ENCODE measurements around the gene PPP4R1. TPM values are rescaled to one million over a fixed set of nuclear protein-coding genes. Genes with fewer than 3 reads are reported as not detected.
"Not testable (repeated sequence)": the region's sequence is repeated elsewhere in the genome, so short reads cannot be mapped to it uniquely, and the experiment has no call there.

PPP4R1 gene
- total RNA-seq, 4 donors from 2014 or later: 27.7 to 48.3 (median 32.0) TPM

DNA sequence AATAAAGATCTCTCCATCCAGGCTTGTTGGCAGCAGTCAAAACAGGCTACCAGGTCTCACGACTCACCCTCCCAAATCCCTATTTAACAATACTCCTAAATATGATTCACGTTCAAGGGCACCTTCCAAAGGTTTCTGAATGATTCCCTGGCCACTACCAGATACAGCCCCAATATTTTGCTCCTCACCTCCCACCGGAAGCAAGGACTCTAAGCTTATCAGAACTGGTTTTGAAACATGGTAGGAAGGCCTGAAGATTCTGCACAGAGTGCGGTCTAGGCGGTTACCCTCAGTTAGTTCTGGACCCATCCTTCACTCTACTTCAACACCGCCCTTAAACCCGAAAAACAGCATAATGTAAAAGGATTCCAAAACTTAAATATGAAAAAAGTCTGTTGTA lies 5.2 kb downstream of the PPP4R1 start:
- TF ChIP-seq POLR2A (IDR thresholded peaks at IDR 0.05): no peak
- TF ChIP-seq, protein P1, sequence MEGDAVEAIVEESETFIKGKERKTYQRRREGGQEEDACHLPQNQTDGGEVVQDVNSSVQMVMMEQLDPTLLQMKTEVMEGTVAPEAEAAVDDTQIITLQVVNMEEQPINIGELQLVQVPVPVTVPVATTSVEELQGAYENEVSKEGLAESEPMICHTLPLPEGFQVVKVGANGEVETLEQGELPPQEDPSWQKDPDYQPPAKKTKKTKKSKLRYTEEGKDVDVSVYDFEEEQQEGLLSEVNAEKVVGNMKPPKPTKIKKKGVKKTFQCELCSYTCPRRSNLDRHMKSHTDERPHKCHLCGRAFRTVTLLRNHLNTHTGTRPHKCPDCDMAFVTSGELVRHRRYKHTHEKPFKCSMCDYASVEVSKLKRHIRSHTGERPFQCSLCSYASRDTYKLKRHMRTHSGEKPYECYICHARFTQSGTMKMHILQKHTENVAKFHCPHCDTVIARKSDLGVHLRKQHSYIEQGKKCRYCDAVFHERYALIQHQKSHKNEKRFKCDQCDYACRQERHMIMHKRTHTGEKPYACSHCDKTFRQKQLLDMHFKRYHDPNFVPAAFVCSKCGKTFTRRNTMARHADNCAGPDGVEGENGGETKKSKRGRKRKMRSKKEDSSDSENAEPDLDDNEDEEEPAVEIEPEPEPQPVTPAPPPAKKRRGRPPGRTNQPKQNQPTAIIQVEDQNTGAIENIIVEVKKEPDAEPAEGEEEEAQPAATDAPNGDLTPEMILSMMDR (IDR thresholded peaks at IDR 0.05 in 4 of 5, conservative IDR thresholded peaks at IDR 0.05 in 1 of 5): no peak
- H3K36me3 ChIP-seq: no peaks in the 10 kb centered on the region
- no peak overlapping the region for H3K4me3 ChIP-seq
- no peak for ATAC-seq
- in situ Hi-C loops (cut with MboI; ENCODE audit: low sequenced_read_pairs in 4 of 4): no loop called here
- no peak for DNase-seq
- H3K27ac ChIP-seq: no peak overlapping the region
- intact Hi-C loops (cut with DNase I; ENCODE audit: low total_unique reads): no loop called here
- H3K4me1 ChIP-seq: peaks cover 16 to 20% of the 10 kb centered on the region in 2 donors
- H3K27me3 ChIP-seq: no peaks in the 10 kb centered on the region
- no peaks in the 10 kb centered on the region for H3K9me3 ChIP-seq

DNA sequence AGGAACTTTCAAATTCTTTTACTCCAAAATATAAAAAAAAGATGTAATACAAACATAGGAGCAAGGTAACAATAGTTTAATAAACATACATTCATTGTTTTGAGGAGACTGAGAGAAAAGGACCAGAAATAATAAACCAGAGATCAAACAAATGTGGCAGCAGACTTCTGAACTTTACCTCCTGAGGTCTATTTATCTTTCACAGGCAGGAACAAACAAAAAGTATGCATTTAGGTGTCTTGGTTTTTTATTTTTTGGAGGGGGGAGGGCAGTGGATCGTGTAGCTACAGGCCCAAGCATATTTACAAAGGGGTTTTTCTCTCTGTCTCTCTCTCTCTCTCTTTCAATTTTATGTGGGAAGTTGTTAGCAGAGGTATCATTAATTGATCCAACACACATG lies 5.6 kb downstream of the PPP4R1 start:
- intact Hi-C loops (cut with DNase I; ENCODE audit: low total_unique reads): no loop called here
- TF ChIP-seq, protein P1 (IDR thresholded peaks at IDR 0.05 in 4 of 5, conservative IDR thresholded peaks at IDR 0.05 in 1 of 5): no peak
- TF ChIP-seq POLR2A (IDR thresholded peaks at IDR 0.05): no peak
- no peaks in the 10 kb centered on the region for H3K27me3 ChIP-seq
- no peak for ATAC-seq
- peaks cover 16 to 20% of the 10 kb centered on the region in 2 donors for H3K4me1 ChIP-seq
- H3K27ac ChIP-seq: no peak overlapping the region
- no peak for DNase-seq
- in situ Hi-C loops (cut with MboI; ENCODE audit: low sequenced_read_pairs in 4 of 4): no loop called here
- H3K4me3 ChIP-seq: no peak overlapping the region
- no peaks in the 10 kb centered on the region for H3K36me3 ChIP-seq
- no peaks in the 10 kb centered on the region for H3K9me3 ChIP-seq

DNA sequence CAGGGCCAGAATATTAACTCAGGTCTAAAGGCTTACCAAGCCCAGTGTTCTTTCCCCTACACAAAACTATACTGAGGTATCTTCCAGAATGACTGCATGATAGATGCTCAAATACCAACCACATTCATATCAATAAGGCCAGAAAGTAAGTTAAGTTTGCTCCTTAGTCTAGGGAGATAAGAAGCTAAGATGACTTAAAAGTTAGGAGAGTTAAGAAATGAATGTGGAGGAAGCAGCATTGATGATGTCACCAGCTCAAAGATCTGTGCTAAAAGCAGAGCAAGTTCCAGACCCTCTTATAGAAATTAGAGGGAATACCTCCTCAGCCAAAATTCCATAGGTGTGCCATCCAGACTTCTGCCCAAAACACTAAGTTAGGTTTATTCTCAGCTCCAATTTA lies 6.1 kb downstream of the PPP4R1 start:
- ATAC-seq: no peak
- Histone ChIP-seq H3K27ac (no peak overlapping the region), H3K36me3 (no peaks in the 10 kb centered on the region), H3K4me3 (no peak overlapping the region), H3K4me1 (peaks cover 15 to 18% of the 10 kb centered on the region in 2 donors), H3K9me3 (no peaks in the 10 kb centered on the region), H3K27me3 (no peaks in the 10 kb centered on the region)
- no peak for DNase-seq
- TF ChIP-seq, protein P1 (IDR thresholded peaks at IDR 0.05 in 4 of 5, conservative IDR thresholded peaks at IDR 0.05 in 1 of 5): no peak
- TF ChIP-seq POLR2A (IDR thresholded peaks at IDR 0.05): no peak
- intact Hi-C loops (cut with DNase I; ENCODE audit: low total_unique reads): no loop called here
- in situ Hi-C loops (cut with MboI; ENCODE audit: low sequenced_read_pairs in 4 of 4): no loop called here

DNA sequence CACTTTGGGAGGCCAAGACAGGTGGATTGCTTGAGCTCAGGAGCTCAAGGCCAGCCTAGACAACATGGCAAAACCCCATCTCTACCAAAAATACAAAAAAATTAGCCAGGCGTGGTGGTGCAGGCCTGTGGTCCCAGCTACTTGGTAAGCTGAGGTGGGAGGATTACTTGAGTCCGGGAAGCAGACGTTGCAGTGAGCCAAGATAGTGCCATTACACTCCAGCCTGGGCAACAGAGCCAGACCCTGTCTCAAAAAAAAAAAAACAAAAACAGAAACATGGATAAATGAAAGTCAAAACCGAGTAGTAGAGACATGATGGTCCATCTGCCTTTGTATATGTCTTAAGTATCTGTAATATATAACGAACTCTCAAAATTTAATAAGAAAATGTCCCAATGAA lies 7.2 kb downstream of the PPP4R1 start:
- DNase-seq; H3K27me3 ChIP-seq; ATAC-seq; H3K27ac ChIP-seq; H3K9me3 ChIP-seq; H3K4me1 ChIP-seq; intact Hi-C loops (cut with DNase I; ENCODE audit: low total_unique reads); in situ Hi-C loops (cut with MboI; ENCODE audit: low sequenced_read_pairs in 4 of 4); H3K36me3 ChIP-seq; H3K4me3 ChIP-seq: not testable (repeated sequence)

- Histone ChIP-seq H3K27me3 (no peaks in the 10 kb centered on the region), H3K27ac (no peak overlapping the region), H3K4me1 (peaks cover 0 to 5% of the 10 kb centered on the region in 2 donors), H3K4me3 (no peak overlapping the region), H3K9me3 (no peaks in the 10 kb centered on the region), H3K36me3 (no peaks in the 10 kb centered on the region)
- no peak for TF ChIP-seq POLR2A (IDR thresholded peaks at IDR 0.05)
- TF ChIP-seq, protein P1 (IDR thresholded peaks at IDR 0.05 in 4 of 5, conservative IDR thresholded peaks at IDR 0.05 in 1 of 5): no peak
- intact Hi-C loops (cut with DNase I; ENCODE audit: low total_unique reads) (no loop called here), in situ Hi-C loops (cut with MboI; ENCODE audit: low sequenced_read_pairs in 4 of 4) (no loop called here)
- no peak for DNase-seq
- no peak for ATAC-seq
Observed at GRCh38 chr18:9606039-9606438, 8.3 kb downstream of the PPP4R1 start.

Measured in gastrocnemius medialis (tissue), 4 donors.